Fibroblast of skin of back (primary cell): ENCODE measurements around the gene PTPRN2.

ENCODE experiments used
- DNase-seq: peaks from one replicate; pipeline ENCODE4 v3.0.0-alpha.2; 2013

Gene PTPRN2

GRCh38 chr7:158102897-158103296, 484.7 kb downstream of the PTPRN2 start:
- no peak for DNase-seq

DNA sequence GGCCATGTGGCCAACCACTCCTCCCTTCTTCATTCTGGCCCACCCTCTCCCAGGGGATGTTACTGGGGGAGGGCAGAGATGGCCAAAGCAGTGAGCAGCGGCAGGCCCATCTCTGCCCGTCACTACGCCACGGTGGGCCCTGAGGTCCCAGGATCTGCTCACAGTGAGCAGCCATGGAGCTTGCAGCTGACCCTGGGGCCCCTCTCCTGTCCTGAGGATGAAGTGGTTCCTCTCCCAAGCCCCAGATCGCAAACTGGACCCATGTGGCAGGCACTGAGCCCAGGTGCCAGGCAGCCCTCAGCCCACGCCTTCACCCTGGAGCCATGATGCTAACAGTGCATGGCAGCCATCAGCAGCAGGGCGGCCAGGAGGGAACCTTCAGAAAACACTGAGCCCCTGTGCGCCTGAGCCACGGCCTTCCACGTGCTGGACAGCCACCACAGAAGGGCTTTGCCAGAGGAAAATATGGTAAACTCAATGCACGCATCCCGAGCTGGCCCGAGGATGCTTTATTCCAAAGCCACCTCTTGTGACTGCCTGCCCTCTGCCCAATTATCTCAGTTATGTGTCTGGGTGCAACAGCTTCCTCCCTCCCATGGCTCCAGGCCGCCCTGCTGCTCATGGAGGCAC, 485.7 kb downstream of the PTPRN2 start:
- no peak for DNase-seq

GRCh38 chr7:158098125-158099030, 489.2 kb downstream of the PTPRN2 start:
- no peak for DNase-seq

DNA sequence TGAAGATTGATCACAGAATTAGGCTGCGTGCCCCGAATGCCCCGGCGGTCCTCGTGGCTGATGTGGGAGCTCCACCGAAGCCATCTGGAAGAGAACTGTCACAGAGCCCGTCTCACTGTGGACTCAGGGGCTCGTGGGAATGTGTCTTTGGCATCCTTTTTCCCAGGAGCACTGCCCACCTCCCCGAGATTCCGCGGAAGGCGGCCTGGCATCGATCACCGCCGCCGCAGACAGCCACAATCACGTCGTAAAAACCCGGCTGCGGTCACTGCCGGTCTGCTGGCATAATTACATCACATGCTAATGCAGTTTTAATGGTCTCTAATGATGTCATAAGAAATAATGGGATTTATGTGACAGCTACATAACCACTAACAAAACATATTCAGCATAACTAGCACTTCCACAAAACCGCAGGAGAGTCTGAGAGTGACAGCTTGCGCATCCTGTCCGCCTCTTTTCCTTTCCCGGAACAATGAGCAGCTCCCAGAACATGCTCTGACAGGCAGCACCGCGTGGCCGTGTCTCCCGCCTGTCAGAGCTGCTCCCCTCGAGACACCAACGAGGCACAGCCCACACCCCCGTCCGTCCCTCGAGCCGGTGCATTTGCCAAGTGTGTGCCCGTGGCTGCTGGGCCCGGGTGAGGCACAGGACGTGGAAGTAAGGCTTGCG, 490.0 kb downstream of the PTPRN2 start:
- DNase-seq = no peak

DNA sequence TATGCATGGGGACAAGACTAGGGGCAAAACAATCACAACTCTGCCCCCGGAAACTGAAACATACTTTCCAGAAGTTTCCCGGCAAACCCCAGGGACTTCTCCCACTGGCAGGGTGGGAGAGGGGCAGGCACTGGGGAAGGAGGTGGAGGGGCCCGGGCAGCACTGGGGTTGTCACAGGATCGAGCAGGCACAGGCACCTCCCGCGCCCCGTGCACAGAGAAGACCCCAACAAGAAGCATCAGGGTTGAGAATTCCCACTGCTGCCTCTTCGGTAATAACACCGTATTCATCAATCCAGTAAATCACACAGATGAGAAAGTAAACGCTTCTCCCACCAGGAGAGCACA, 490.5 kb downstream of the PTPRN2 start:
- no peak for DNase-seq

GRCh38 chr7:158096582-158096981, 491.0 kb downstream of the PTPRN2 start:
- DNase-seq = no peak

DNA sequence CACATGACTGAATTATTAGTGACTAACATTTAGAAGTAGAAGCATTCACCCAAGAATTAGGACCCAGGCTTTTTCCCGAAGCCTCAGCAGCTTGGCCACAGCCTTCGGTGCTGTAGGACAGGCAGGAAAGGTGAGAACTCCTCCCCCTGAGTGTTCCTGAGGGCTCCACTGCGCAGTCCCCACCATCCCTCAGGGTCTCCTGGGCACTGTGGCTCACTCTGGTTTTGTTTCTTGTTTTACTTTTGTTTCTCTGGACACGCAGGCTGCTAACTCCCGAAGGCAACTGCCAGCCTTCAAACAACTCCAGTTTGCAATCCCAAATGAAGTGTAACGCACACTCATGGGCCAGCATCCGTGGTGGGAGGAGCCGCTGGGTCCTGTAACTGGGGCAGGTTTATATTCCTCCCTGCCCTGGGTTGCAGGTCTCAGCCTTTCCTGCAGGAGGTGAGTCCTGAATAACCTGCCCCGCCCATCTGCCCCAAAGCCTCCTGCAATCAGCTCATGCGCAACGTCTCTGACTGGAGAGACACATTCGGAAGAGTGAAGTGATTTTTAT, 492.9 kb downstream of the PTPRN2 start:
- DNase-seq = no peak

GRCh38 chr7:158094046-158094445, 493.6 kb downstream of the PTPRN2 start:
- no peak for DNase-seq

DNA sequence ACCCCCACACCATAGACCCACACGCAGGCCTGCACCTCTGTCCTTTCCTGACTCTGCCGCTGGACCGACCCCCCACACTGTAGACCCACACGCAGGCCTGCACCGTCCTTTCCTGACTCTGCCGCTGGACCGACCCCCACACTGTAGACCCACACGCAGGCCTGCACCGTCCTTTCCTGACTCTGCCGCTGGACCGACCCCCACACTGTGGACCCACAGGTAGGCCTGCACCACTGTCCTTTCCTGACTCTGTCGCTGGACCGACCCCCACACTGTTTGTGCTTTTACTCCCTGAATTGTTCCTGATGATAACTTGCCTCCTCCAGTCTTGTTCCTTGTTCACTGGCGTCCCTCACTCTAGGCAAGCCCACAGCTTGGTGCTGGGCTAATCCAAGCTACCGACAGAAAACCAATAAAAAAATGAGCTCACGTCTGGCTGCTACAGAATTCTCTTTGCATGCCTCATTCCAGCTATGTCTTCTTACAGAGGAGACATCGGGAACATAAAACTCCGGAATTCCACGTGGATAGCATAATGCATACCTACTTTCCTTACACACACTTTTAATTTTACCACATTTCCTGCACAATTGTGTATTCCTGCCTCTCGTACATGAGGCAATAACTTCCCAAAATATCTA, 494.3 kb downstream of the PTPRN2 start:
- no peak for DNase-seq

GRCh38 chr7:158087196-158087595, 500.4 kb downstream of the PTPRN2 start:
- no peak for DNase-seq

DNA sequence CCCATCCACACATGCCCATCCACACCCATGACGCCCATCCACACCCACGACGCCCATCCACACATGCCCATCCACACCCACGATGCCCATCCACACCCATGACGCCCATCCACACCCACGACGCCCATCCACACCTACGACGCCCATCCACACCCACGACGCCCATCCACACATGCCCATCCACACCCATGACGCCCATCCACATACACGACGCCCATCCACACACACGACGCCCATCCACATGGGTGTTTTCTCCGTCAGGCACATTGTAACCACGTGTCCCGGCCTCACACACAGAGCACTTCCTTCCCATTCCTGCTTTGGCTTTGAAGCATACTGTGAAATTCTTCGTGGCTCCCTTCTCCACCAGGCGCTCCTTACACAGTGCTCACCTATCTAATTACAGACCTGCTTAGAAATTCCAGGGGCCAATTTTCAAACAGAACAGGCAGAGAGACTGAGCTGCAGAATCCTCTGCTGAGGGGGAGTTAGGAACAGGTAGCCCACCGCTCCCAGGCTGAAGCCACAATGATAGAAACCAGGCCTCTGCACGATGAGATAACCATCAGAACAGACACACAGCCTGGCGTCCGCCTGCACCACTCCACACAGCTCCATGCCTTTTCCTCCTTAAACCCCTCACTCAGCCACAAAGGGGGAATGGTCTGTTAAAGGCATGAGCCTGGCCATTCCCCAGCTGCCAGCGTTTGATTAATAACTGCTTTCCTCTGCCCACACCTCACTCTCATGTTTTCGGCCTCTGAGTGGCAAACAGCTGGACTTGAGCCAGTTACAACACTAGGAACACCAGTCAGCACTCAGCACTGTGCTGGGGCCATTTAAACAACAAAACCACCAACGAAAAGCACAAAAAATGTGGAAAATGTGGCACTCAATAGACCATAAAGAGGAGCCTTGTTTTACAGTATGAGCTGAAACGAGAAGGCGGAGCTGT, 501.6 kb downstream of the PTPRN2 start:
- no peak for DNase-seq

DNA sequence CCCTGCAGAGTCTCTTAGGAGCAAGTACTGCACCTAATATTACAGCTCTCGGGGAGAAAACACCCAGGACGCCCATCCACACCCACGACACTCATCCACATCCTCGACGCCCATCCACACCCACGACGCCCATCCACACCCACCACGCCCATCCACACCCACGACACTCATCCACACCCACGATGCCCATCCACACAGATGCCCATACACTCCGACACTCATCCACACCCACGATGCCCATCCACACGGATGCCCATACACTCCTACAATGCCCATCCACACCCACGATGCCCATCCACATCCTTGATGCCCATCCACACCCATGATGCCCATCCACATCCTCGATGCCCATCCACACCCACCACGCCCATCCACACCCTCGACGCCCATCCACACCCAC, 503.1 kb downstream of the PTPRN2 start:
- no peak for DNase-seq

DNA sequence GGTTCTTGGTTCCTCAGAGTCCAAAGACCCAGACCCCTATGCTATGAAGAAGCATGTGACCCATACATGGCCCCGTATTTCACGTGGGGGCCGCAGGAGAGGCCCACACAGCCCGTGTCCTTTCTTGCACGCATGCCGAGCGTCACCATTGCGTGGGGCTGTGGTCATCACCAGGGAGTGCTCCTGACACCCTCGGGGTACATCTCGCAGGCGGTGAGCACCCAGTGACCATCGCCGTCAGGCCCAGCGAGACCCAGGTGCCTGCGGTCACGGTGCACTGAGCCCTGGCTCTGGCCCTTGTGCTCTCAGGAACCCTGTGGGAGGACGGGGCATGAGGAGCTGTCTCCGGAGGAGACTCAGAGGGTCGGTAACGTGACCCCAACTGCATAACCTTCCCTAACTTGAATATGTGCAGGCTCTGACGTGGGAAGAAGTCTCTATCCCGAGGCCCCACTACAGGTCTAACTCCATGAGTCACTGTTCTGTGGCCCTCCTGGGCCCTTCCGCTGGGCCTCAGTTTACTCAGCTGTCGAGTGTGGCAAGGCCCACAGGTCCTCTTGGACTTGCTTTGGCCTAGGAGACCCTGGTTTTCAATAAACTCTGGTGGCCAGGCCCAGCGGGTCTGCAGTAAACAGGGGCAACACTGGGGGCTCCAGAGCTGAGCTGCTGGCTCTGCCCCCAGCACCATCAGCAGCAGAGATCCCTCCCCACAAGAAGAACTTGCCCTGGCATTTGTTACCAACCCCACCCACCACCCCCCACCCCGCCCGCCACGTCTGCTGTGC, 503.9 kb downstream of the PTPRN2 start:
- DNase-seq = no peak

DNA sequence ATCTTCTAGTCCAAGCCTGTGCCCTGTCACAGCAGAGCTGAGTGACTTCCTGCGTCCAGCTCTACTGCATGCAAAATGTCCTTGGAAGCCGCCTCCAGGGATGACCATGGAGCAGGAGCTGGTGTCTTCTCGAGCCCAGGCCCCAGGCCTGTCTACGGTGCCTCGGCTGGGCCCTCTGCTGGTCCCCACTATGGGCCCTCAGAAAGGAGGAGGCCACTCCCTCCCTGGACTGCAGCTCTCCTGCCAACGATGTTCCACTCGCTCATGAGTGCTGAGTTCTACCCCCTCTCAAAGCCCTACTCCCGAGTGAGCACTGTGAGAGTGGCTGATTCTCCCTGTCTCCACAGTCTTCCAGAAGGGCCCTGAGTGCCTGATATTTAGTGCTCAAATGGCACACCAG, 504.9 kb downstream of the PTPRN2 start:
- DNase-seq = no peak

GRCh38 chr7:158080899-158081445, 506.7 kb downstream of the PTPRN2 start:
- DNase-seq = no peak

GRCh38 chr7:158077934-158078910, 509.4 kb downstream of the PTPRN2 start:
- no peak for DNase-seq

DNA sequence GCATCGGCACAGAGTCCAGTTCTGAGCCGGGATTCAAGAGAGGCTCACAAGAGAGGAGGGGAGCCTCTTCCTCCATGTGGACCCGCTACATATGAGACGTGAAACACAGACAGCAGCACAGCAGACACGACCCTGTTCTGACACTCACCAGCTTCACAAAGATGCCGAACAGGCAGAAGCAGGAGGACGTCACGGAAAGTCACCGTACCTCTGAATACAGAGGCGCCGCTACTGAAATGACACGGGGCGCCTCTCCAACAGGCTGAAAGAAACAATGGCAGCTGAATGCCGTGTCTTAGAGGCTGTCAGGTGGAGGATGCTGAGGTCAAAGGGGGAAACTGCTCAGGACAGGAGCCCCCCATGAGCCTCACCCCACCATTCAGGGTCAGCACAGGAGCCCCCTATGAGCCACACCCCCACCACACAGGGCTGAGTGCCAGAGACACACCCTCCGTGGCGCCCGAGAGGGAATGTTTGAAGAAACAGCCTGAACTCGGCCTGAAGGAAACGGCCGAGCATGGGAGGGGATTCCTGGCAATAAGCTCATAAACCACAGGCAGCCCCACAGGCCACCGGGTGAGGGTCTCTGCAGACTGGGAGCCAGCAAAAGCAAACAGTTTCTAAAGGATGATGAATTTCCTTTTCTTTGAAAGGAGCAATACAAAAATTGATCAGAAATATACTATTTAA, 510.3 kb downstream of the PTPRN2 start:
- DNase-seq = no peak

DNA sequence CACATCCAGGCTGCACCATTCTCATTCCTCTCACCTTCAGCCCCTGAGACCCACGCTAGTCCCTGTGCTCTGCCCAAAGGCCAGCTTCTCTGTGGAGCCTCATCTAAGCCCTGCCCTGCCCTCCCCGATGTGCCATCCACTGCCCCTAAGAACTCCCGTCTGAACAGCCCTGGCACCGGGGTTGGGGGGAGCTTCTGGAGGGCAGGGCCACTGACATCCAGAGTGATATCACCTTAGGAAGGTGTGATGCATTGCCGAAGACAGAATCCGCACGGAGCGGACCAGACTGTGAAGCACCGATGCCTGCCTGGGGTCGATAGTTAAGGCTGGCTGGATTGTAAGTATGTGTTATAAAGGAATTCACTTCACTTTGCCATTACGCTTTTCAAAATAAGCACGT, 511.0 kb downstream of the PTPRN2 start:
- no peak for DNase-seq

DNA sequence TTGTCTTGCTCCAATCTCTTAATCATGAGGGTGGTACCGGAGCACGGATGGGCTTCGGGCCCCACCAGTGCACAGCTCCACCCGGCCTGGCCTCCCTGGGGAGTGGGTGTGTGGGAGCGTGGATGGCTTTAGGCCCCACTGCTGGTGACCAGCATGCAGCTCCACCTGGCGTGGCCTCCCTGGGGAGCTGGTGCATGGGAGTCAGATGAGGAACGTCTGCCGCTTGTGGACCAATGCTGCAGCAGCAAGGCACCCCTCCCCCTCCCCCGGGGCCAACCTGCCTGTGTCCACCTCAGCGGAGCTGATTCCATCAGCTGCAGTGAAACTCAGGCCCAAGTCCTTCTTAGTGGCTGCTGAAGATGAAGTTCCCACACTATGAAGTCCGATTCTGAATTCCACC, 511.4 kb downstream of the PTPRN2 start:
- DNase-seq = no peak
